ENCODE results near the gene NUP205.
A peak's percentile ranks its signal among the peaks of the same experiment; 100 is the strongest.

NUP205 gene, protein sequence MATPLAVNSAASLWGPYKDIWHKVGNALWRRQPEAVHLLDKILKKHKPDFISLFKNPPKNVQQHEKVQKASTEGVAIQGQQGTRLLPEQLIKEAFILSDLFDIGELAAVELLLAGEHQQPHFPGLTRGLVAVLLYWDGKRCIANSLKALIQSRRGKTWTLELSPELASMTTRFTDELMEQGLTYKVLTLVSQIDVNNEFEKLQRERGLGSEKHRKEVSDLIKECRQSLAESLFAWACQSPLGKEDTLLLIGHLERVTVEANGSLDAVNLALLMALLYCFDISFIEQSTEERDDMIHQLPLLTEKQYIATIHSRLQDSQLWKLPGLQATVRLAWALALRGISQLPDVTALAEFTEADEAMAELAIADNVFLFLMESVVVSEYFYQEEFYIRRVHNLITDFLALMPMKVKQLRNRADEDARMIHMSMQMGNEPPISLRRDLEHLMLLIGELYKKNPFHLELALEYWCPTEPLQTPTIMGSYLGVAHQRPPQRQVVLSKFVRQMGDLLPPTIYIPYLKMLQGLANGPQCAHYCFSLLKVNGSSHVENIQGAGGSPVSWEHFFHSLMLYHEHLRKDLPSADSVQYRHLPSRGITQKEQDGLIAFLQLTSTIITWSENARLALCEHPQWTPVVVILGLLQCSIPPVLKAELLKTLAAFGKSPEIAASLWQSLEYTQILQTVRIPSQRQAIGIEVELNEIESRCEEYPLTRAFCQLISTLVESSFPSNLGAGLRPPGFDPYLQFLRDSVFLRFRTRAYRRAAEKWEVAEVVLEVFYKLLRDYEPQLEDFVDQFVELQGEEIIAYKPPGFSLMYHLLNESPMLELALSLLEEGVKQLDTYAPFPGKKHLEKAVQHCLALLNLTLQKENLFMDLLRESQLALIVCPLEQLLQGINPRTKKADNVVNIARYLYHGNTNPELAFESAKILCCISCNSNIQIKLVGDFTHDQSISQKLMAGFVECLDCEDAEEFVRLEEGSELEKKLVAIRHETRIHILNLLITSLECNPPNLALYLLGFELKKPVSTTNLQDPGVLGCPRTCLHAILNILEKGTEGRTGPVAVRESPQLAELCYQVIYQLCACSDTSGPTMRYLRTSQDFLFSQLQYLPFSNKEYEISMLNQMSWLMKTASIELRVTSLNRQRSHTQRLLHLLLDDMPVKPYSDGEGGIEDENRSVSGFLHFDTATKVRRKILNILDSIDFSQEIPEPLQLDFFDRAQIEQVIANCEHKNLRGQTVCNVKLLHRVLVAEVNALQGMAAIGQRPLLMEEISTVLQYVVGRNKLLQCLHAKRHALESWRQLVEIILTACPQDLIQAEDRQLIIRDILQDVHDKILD (N-terminal part only)

GRCh38 chr7:135557455-135558336, at the start of gene NUP205:
Gene NUP205, plus strand, starts transcription at chr7:135557917. Its CDS starts 28 bp downstream, at chr7:135557945.
- no peaks in the 10 kb centered on the region for H3K9me3 ChIP-seq (ENCODE audit: low read length)

DNA sequence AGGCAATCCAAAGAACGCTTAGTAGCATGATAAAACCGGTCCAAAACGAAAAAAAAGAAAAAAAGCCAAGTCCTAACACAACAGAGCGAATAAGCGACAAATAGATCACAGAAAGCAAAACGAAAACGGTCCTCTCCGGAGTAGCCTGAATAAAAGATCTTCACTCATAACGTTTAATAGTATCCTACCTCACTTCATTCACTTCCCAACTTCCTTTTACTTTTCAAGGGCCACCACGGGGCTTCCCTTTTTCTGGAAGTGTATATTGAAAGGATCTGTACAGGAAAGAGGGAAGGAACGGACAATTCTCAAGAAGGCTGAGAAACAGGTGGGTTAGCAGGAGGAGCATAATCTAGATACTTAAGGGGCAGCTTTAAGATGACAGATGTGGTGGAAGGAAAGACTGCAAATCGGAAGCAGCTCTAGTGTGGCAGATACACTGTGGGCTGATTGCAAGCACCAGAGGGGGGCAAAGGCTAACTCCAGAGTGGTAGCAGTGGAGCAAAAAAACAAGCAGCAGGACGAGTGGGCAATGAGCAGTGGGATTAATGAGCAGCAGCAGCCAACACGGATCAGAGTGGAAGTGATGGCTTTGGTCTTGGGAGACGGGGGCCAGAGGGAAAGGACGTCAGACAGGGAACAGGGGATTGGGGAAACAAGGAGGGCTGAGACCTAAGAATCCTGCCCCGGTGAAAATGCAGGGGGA, 48.7 kb upstream of the NUP205 start:
- H3K4me2 ChIP-seq (ENCODE audit: low read length) = peak overlapping the region; percentile 78
- H2AFZ ChIP-seq (ENCODE audit: low read length) = no peak overlapping the region
- H3K9ac ChIP-seq (ENCODE audit: low read length) = peak overlapping the region; percentile 82
- H3K9me2 ChIP-seq (ENCODE audit: low read depth, low read length) = no peaks in the 10 kb centered on the region
- no peaks in the 10 kb centered on the region for H4K20me1 ChIP-seq (ENCODE audit: insufficient read depth, low read length)
- peak overlapping the region; percentile 78 for H3K27ac ChIP-seq (ENCODE audit: low read depth, low read length, poor library complexity, severe bottlenecking)
- peaks cover 52% of the 10 kb centered on the region for H3K79me2 ChIP-seq (ENCODE audit: insufficient read depth, low read length)
- no peaks in the 10 kb centered on the region for H3K9me3 ChIP-seq (ENCODE audit: low read length)
- TF ChIP-seq CTCF (IDR thresholded peaks at IDR 0.05; ENCODE audit: low read length) (no peak; the same call in 1 of the 2 replicates), EZH2 (IDR thresholded peaks at IDR 0.05; ENCODE audit: borderline replicate concordance, low read length) (no peak)
- peaks cover 42% of the 10 kb centered on the region for H3K4me1 ChIP-seq (ENCODE audit: insufficient read depth, low read length, severe bottlenecking)
- no peaks in the 10 kb centered on the region for H3K27me3 ChIP-seq (ENCODE audit: insufficient read depth, low read length)
- H3F3A ChIP-seq (ENCODE audit: insufficient read depth, low read length) = 0 out of 2 replicates have a peak, but pooled peaks cover 3% of the 10 kb centered on the region
- H3K4me3 ChIP-seq (ENCODE audit: low read depth, low read length, poor library complexity, severe bottlenecking) = peak overlapping the region; percentile 79
- no peaks in the 10 kb centered on the region for H3K36me3 ChIP-seq (ENCODE audit: insufficient read depth, low read length)

More at GRCh38 chr7:135557455-135558336, at the start of gene NUP205:
- Histone ChIP-seq H3F3A (ENCODE audit: insufficient read depth, low read length) (no peaks in the 10 kb centered on the region), H3K36me3 (ENCODE audit: insufficient read depth, low read length) (peaks cover 21% of the 10 kb centered on the region), H3K27ac (ENCODE audit: low read depth, low read length, poor library complexity, severe bottlenecking) (peak within 1 kb of the TSS; percentile 91), H4K20me1 (ENCODE audit: insufficient read depth, low read length) (no peaks in the 10 kb centered on the region), H3K4me1 (ENCODE audit: insufficient read depth, low read length, severe bottlenecking) (peaks cover 38% of the 10 kb centered on the region), H3K4me2 (ENCODE audit: low read length) (peak within 1 kb of the TSS; percentile 88), H2AFZ (ENCODE audit: low read length) (peak within 1 kb of the TSS; percentile 71), H3K79me2 (ENCODE audit: insufficient read depth, low read length) (peaks cover 47% of the 10 kb centered on the region), H3K27me3 (ENCODE audit: insufficient read depth, low read length) (no peaks in the 10 kb centered on the region), H3K9me2 (ENCODE audit: low read depth, low read length) (no peaks in the 10 kb centered on the region), H3K9ac (ENCODE audit: low read length) (peak within 1 kb of the TSS; percentile 97), H3K4me3 (ENCODE audit: low read depth, low read length, poor library complexity, severe bottlenecking) (peak within 1 kb of the TSS; percentile 93)
- no peak for TF ChIP-seq CTCF (IDR thresholded peaks at IDR 0.05; ENCODE audit: low read length)
- no peak for TF ChIP-seq EZH2 (IDR thresholded peaks at IDR 0.05; ENCODE audit: borderline replicate concordance, low read length)

Measured in OCI-LY1 (cell line).